SW480 (cell line): Measurements from ENCODE around the gene FRMD4A.

ENCODE experiments used
- DNase-seq: peaks from one replicate; pipeline ENCODE4 v3.0.0-alpha.2; 2016; ENCODE audit warnings: low spot score

The FRMD4A gene

DNA sequence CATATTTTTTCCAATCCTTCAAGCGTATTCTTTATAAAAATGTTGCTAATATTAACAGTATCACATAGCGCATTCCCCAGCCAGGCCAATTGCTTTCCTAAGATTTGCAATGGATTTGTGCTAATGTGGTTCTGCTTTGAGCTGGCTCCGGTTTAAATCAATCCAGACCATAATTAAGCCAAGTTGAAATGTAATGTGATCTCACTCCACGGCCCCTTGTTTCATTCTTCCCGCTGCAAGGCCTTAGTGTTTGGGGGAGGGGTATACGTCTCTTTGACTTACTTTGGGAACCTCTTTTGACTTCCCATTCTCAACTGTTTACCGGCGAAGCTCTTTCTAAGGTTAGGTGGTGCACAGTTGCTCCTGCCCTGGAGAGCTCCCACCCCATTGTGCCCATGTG is 657.6 kb downstream of the FRMD4A start:
- no peak for DNase-seq

GRCh38 chr10:13672548-13672947 is 658.2 kb downstream of the FRMD4A start:
- no peak for DNase-seq

- DNase-seq = no peak
Observed at GRCh38 chr10:13671904-13672303, 658.8 kb downstream of the FRMD4A start.

GRCh38 chr10:13670311-13670710 is 660.4 kb downstream of the FRMD4A start:
- DNase-seq = no peak

- DNase-seq = no peak
Observed at GRCh38 chr10:13669901-13670300, 660.8 kb downstream of the FRMD4A start.

GRCh38 chr10:13669182-13669855 is 661.4 kb downstream of the FRMD4A start:
- no peak for DNase-seq

DNA sequence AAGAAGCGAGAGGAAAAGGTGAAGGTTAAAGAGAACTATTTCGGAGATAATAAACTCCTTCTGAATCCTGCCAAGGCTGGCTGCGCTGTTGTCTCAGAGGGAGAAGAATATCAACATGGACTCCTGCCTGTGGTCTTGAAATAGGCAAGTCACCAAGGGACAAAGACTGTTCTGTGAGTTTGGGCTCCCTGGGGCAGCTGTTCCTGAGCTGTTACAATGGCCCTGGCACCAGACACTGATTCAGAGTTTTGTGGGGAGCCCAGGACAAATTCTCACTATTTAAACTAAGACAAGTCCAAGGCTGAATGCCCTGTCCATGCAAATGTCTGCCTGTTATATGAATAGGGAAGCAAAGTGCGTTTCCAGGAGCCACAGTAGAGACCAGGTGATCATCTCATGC is 662.6 kb downstream of the FRMD4A start:
- DNase-seq = no peak

DNA sequence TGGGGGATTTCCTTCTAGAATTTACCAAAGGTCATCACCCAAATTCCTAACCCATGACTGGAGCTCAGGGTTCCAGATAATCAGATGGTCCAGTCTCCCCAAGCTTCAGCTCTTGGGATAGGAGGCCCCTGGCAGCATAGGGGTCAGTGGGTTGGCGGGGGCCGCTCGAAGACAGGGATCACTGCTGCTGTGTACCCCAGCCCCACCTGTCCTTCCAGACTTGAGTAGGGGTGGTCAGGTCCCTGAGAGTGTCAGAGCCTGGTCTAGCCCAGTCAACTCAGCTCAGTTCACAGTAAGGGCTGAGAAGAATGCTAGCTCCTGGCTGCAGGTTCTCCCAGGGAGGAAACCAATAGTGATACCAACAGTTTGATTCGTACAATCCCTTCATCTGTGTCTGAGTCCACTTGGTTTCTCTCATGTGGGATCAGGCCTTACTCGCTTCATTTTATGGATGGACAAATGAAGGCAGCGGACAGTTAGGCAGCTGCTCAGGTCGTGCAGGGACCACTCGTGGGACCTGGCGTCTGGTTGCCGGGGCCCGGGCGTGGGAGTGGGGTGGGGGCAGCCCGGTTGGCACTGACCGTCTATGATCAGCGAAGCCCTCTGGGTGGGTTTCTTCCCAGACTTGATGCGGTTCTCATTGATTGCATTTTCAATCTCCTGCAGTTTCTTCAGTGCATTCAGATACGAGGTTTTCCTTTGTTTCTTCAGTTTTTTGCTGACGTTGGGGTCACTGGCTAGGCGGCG is 665.0 kb downstream of the FRMD4A start:
- no peak for DNase-seq

GRCh38 chr10:13661256-13661655 is 669.5 kb downstream of the FRMD4A start:
- DNase-seq = no peak

DNA sequence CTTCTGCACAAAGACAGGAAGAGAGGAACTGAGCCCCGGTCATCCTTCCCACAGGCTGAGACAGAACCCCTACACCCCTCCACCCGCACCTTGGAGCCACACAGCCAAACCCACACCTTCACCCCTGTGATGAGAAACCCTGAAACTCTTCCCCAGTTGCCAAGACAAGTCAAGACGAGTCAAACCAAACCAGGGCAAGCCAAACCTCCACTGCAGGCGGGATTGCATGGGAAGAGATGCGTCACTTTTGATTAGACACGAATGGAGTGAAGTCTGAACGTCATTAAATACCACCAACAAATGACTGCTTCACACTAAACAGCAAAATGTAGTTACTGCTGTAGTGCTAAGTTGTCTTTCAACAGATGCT is 670.2 kb downstream of the FRMD4A start:
- no peak for DNase-seq

DNA sequence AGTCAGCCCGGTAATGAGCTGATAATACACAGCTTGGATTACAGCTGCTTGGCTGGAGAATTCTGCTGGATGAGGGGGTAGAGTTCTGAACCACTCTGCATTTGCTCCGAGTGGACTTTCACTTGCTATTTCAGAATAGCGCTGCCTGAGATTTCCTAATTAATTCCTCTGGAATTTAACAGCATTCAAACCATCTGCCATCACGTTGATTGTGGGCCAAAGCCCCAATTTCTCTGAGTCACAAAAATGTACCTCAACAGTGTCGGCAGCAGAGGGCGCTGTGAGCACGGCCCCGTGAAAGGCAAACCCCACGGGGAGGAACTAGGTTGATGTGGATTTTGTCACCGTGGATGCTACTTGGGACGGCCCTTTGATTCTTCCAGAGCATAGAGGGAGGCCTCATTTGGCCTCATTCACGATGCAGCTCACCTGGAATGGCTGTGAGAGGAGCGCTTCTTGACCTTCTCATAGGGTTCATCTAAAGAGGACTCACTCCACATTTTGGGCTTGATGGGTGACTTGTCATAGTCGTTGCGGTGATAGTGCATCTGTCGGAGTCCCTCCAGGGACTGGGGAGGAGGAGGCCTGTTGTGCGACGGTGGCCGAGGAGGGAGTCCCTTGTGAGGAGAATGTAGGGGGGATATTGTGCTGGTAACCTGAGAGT is 670.7 kb downstream of the FRMD4A start:
- DNase-seq = peak; percentile 11

DNA sequence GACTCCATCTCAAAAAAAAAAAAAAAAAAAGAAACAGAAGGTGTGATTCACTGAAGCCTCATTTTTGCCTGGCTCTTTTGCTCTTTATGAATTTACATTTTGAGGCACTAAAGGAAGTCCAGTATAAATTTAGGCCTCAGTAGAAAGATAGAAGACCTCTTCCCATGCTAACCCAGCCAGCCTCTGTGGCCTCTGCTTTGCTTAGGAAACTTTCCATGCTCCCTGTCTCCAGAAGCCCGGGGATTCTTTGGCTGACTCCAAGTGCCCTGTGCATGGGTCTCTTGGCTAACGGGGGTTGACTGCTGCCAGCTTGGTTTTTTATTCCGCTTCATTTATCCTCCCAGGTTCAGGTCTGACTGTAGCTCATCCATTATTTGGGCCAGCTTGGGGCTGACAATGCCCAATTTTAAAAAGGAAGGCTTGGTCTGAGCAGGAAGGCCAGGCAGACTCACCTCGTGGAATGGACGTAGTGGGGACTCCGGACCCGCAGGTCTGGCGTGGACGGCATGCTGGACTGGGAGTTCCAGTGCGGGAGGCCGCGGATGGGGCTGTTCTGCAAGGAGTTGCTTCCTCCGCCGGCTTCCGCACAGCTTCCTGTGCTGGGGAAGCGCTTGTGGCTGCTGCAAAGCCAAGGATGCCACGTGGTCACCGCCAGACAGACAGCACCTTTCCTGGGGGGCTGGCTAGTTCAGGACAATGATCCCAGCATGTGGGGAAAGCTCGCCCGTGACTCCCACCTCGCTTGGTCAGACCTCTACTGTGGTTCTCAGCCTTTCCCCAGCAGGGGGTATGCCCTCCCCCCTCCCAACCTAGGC is 671.6 kb downstream of the FRMD4A start:
- no peak for DNase-seq

DNA sequence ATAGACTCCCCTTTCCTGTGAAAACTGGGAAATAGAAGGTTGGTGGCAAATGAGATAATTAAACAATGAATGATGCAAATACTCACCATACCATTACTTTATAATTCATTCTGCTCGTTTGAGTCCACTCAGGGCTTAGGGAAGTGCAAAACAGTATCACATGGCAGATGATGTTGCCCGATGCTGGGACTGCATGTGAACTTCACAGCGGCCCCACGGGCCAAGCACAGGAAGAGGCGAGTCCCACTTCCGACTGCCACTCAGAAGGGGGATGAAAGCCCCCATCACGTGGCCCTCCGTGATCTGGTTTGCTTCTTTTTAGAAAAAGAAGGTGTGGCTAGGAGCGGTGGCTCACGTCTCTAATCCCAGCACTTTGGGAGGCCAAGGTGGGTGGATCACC is 672.5 kb downstream of the FRMD4A start:
- DNase-seq = no peak

- no peak for DNase-seq
Observed at GRCh38 chr10:13657101-13657680, 673.5 kb downstream of the FRMD4A start.

- DNase-seq = no peak
Observed at GRCh38 chr10:13656337-13657100, 674.2 kb downstream of the FRMD4A start.

- DNase-seq = no peak
Observed at GRCh38 chr10:13654846-13655245, 675.9 kb downstream of the FRMD4A start.

DNA sequence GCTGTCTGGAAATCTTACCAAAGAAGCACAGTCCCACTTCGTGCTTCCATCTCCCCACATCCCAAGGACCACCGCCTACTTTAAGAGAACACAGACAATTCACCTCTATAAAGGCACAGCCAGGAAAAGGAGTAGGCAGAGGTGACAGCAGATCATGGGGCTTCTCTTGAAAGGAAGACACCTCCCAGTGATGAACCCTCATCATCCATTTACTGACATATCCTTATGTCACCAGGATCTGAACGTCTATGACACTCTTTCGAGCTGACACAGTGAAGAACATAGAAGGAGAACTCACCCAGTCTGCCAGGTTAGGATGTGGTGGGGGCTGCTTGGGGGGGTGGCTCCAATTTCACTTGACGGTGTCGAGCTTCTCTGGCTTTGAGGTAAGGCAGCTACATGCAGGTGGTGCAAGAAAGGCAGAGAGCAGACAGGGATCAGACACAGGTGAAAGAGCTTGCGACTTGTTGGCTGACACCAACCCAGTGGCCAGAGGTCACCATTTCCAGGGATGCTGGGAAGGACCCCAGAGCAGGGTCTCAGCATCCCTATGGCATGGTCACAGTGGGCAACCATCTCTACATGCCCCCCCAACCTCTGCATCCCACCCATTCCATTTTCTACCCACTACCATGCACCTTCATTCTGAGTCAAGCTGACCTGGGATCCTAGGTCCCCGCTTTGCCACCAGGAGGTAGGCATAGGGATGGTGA is 676.5 kb downstream of the FRMD4A start:
- no peak for DNase-seq

DNA sequence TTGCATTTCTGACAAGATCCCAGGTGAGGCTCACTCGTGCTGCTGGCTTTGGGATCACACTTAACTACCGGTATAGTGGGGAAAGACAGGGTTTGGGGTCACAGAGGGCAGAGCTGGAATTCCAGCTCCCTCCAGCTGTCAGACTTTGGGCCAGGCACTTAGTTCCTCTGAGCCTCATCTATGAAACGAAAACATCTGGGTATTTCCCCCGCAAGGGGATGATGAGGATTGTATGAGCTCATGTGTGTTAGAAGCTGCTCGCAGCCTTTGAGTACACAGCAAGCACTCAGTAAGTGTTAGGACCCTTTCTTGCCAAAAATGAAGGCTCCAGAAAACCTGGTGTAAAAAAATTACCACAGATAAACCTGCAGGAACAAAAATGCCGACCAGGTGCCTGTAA is 677.9 kb downstream of the FRMD4A start:
- no peak for DNase-seq

GRCh38 chr10:13651969-13652720 is 678.6 kb downstream of the FRMD4A start:
- DNase-seq = no peak

DNA sequence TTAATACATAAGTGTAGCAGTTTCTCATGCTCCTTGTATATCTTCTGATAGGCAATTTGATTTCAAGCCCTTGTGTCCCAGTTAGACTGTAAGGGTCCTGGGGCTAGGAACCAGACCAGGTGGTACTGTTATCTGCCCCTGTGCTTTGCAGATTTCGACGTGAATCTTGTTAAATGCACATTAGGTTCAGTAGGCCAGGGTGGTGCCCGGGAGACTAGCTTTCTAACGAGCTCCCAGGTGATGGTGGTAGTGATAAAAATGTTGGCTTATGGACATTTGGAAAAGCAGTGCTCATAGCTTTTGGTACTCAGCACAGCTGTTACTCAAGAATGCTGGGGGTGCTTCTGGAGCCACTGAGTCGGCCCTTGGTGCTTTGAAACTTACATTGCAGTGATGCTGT is 679.8 kb downstream of the FRMD4A start:
- DNase-seq = no peak
